Caki2 (cell line): ENCODE measurements around the gene KLRC4. TPM values are rescaled to one million over a fixed set of nuclear protein-coding genes. Genes with fewer than 3 reads are reported as not detected.

ENCODE experiments used
- DNase-seq: peaks from one replicate; pipeline ENCODE4 v3.0.0-alpha.2; 2015; ENCODE audit warnings: low read depth
- in situ Hi-C: cut with HindIII; loops from 2 replicates; pipeline ENCODE4 v1.10.0; 2016; ENCODE audit warnings: low sequenced_read_pairs, low pct_unique_long_range_greater_than_20kb, mixed read lengths
- total RNA-seq: library from RNA; depleted of rRNA; stranded (reverse); fragments of >200 nt; shearing (Covaris generic); gene quantifications from 2 replicates; pipeline ENCODE4 v1.2.3, GENCODE V29; 2014; ENCODE audit warnings: low replicate concordance; rRNA removed

Gene KLRC4
- total RNA-seq, 1 experiment from 2014 or later, result not detected

- no peak for DNase-seq
- in situ Hi-C loops, result no loop called here
These were observed 50.6 kb downstream of the KLRC4 start for GRCh38 chr12:10358969-10359368.

GRCh38 chr12:10358131-10358530 lies 51.4 kb downstream of the KLRC4 start:
- in situ Hi-C loops, result no loop called here
- DNase-seq, result no peak

Other genes starting within 250 kb of the KLRC4 start
- gene OLR1, start 237.6 kb downstream of the KLRC4 start, total RNA-seq, result not detected in 2 replicates
- 2.8 TPM in 1 of 2 replicates, not detected in the other for gene TMEM52B, start 230.7 kb downstream of the KLRC4 start, total RNA-seq
- gene GABARAPL1, start 196.9 kb downstream of the KLRC4 start, total RNA-seq, result 83.6 and 160 TPM in 2 replicates
- gene KLRD1, start 101.9 kb downstream of the KLRC4 start, total RNA-seq, result not detected in 2 replicates
- gene KLRK1, start 19.7 kb downstream of the KLRC4 start, total RNA-seq, result not detected in 2 replicates
- not detected in 2 replicates for gene KLRC3, start 10.8 kb upstream of the KLRC4 start, total RNA-seq
- not detected in 2 replicates for gene KLRC2, start 26.3 kb upstream of the KLRC4 start, total RNA-seq
- gene KLRC1, start 43.6 kb upstream of the KLRC4 start, total RNA-seq, result not detected in 2 replicates
- 0.12 and 0.14 TPM in 2 replicates for gene EIF2S3B, start 96.1 kb upstream of the KLRC4 start, total RNA-seq
- gene MAGOHB, start 203.9 kb upstream of the KLRC4 start, total RNA-seq, result 64.4 and 89.6 TPM in 2 replicates